Stimulated activated CD8-positive, alpha-beta memory T cell treated with anti-CD3 and anti-CD28 coated beads, Interleukin-15, amount 100 ng/mL, for 48 hours (primary cell): ENCODE data around the gene CBR1.
A peak's percentile ranks its signal among the peaks of the same experiment; 100 is the strongest.

ENCODE experiments used
- DNase-seq, 2 donors: peaks; one replicate each; pipeline ENCODE4 v3.0.0-alpha.2; 2020; ENCODE audit warnings: low read depth in 2 of 2

CBR1 gene

DNA sequence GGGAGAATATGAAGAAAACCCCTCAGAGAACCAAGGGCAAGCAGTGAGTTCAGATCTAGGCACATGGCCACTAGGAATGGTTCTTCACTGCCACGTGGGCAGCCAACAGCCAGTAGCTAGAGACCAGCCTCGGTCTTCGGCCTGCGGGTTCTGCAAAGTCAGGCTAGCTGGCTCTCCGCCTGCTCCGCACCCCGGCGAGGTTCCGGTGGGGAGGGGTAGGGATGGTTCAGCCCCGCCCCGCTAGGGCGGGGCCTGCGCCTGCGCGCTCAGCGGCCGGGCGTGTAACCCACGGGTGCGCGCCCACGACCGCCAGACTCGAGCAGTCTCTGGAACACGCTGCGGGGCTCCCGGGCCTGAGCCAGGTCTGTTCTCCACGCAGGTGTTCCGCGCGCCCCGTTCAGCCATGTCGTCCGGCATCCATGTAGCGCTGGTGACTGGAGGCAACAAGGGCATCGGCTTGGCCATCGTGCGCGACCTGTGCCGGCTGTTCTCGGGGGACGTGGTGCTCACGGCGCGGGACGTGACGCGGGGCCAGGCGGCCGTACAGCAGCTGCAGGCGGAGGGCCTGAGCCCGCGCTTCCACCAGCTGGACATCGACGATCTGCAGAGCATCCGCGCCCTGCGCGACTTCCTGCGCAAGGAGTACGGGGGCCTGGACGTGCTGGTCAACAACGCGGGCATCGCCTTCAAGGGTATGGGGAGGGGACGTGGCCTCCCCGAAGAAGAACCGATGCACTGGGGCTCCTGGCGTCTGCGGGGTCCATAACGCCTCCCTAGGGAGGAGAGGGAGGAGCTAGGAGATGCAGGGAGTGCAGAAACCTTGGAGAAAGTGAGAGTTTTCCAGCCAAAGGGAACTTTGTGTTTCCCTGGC, at the start of gene CBR1:
Gene CBR1 (plus strand): TSS at position 312 of the 871 bp plus-strand sequence. CDS start 92 bp downstream, at position 404.
- DNase-seq: peak; percentile 79 to 84

GRCh38 chr21:36021251-36021837, 48.5 kb upstream of the CBR1 start:
- no peak for DNase-seq

DNA sequence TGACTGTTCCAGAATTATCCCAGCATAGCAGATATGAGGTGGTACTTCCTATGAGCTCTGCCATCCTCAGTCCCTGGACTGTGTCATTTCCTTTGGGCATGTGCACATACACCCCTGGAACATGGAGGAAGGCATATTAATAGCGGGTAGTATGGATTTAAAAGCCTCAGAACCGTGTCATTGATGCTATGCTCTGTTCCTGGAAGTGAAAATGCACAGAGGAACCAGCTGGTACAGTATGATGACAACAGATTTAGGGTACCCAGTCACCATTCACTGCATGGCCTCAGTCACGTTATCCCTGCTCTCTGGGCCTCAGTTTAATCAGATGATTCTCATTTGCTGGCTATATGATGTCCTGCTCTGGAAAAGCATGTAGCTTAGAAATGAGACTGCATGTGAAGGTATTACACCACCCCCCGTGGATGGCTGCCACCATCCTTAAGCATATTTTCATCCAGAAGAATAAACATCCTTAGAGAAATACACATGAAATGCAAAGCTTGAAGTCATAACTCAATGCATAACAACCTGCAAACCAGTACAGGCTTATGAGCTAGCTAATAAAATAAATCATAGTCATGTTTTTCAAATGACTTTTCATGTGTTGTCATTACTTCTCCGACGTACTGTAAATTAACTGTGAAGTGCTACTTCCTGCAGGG, 47.3 kb upstream of the CBR1 start:
- DNase-seq: no peak

GRCh38 chr21:36023092-36023480, 46.7 kb upstream of the CBR1 start:
- no peak for DNase-seq

GRCh38 chr21:36024782-36025181, 45.0 kb upstream of the CBR1 start:
- no peak for DNase-seq

DNA sequence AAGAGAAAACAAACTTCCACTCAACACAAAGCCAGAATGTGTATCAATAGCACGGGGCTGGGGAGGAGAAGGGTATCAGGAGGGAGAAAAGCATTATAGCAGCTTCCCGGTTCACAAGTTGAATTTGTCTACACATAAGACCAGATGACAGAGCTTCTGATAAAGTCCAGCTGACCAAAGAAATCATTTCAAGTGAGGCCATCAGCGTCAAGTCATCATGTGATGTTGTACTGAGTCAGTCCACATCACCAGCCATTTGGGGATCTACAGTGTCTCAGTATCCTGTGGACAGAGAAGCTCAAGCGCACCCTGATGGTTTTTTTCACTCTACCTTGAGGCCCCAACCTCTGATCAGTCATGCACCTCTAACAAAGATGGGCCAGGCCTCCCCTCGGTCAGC, 42.5 kb upstream of the CBR1 start:
- DNase-seq: no peak

GRCh38 chr21:36028127-36029069, 41.4 kb upstream of the CBR1 start:
- DNase-seq: peak; percentile 32 to 48

DNA sequence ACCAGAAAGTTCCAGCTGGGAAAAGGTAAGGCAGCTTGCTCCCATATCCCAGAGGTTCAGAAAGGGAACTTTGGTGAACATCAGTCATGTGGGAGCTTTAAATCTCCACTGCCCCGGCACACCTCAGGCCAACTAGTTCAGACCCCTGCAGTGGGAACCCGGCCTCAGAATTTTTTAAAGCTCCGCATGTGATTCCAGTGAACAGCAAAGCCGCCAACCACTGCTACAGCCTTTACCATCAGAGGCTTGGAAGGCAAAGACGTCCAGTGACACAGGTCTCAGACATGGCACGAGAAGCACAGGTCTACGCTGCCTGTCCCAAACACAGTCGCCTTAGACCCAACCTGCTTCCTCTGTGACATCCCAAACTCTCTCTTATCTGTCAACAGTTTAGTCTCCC, 40.5 kb upstream of the CBR1 start:
- DNase-seq: no peak

DNA sequence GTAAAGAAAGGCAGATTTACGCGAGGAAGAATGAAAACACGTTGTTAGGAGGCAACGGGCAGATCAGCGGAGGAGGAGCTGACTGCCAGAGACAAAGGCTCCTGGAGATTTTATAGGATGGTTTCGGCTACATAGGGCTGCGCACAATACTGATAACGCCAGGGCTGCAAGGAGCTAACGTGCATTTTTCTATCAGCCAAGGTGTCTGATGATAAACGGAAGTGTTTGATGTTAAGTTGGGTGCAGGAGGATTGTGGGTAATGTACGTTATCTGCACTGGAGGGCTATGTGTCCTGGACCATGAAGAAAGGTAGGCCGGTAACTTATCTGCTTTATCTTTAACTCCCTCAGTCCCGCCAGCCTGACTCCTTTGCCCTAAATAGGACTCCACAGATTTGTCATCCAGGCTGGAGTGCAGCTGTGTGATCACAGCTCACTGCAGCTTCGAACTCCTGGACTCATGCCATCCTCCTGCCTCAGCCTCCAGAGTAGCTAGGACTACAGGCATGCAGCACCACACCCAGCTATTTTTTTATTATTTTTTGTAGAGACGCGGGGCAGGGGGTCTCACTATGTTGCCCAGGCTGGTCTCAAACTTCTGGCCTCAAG, 39.1 kb upstream of the CBR1 start:
- DNase-seq: no peak

DNA sequence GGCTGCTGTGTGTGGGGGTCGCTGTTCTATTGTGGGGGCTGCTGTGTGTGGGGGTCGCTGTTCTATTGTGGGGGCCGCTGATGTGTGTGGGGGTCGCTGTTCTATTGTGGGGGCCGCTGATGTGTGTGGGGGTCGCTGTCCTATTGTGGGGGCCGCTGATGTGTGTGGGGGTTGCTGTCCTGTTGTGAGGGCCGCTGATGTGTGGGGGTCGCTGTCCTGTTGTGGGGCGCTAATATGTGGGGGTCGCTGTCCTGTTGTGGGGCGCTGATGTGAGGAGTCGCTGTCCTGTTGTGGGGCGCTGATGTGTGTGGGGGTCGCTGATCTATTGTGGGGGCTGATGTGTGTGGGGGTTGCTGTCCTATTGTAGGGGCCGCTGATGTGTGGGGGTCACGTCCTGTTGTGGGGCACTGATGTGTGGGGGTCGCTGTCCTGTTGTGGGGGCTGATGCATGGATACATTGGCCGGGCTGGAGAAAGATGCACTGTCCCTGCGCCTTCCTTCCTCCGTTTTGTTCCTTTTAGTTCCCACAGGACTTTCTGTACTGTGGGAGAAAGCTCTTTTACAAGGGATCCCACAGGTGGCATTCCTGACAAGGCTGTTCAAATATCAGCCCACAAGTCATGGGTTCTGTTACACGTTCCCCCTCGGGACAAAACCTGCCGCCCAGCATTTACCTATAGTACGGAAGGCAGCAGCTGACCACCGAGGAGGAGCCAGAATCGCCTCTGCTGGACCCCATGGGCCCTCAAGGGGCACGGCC, 37.0 kb upstream of the CBR1 start:
- no peak for DNase-seq

DNA sequence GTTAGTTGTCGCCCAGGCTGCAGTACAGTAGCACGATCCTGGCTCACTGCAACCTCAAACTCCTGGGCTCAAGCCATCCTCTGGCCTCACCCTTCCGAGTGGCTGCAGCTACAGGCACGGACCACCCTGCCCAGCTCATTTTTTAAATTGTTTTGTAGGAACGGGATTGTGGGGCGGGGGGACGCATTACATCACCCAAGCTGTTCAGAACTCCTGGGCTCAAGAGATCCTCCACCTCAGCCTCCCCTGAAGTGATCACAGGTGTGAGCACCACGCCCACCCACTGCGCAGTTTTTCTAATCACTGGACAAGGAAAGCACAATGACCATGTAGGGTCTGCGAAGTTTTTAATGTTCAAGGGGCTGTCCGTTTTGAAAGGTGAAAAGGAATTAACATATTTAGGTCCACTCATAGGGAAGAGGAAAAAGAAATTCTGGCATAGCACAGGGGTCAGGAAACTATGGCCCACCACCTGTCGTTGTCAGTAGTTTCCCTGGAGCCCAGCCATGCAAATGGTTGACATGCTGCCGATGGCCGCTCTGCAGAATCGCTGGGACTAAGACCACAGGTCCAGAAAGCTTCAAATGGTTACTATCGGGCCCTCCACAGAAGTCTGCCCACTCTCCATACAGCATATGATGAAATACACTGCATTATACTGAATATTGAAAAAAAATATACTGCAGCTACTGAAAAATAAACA, 35.5 kb upstream of the CBR1 start:
- no peak for DNase-seq

GRCh38 chr21:36035381-36035791, 34.4 kb upstream of the CBR1 start:
- DNase-seq: no peak

- no peak for DNase-seq
Measured at GRCh38 chr21:36038701-36039497, 30.9 kb upstream of the CBR1 start.

- no peak for DNase-seq
Measured at GRCh38 chr21:36039861-36040260, 30.0 kb upstream of the CBR1 start.

DNA sequence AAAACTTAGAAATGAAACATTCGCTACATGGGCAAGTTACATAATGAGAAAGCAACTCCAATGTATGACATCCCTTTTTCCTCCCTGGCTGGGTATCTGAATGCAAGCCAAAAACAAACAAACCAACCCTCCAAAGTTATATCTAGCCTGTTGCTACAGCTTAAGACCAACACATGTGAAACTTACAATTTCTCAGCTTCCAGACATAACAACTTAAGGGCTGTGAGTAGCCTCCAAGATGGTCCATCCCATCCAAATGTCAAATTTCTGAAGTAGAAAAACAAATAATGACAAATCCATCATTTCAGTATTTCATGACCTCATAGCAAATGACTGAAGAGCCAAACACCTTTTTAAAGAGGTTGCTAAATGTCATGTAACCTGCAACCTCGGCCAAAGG, 29.4 kb upstream of the CBR1 start:
- no peak for DNase-seq

DNA sequence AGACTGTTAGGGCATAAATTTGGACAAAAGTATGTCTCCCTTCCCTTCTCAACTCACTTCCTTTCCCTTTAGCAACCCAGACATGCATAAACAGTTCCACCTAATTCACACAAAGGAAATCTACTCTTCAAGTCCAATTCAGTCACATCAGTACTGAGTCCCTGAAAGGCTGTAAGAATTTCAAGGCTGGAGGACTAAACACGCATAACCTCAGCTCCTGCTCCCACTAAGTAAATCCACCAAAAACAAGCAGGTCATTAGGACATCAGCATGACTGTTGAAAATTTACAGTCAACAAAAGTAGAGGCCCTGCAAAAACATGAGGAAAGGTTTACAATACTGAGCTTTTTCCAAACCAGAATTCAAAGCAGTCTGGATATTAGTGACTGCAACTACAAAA, 27.9 kb upstream of the CBR1 start:
- DNase-seq: no peak

GRCh38 chr21:36044056-36044455, 25.8 kb upstream of the CBR1 start:
- DNase-seq: no peak

GRCh38 chr21:36045993-36046392, 23.8 kb upstream of the CBR1 start:
- DNase-seq: no peak

GRCh38 chr21:36047139-36047538, 22.7 kb upstream of the CBR1 start:
- no peak for DNase-seq
